Endometrium (tissue), 2 donors: ENCODE results near the gene AGMO.
A peak's percentile ranks its signal among the peaks of the same experiment; 100 is the strongest.

ENCODE experiments used
- FAIRE-seq: peaks from 2 replicates; lab custom pipeline; 2012; peaks lifted over from hg19 to GRCh38; lab: Jason Lieb, UNC
- donor health status: control.
- donor health status: control.

The AGMO gene

DNA sequence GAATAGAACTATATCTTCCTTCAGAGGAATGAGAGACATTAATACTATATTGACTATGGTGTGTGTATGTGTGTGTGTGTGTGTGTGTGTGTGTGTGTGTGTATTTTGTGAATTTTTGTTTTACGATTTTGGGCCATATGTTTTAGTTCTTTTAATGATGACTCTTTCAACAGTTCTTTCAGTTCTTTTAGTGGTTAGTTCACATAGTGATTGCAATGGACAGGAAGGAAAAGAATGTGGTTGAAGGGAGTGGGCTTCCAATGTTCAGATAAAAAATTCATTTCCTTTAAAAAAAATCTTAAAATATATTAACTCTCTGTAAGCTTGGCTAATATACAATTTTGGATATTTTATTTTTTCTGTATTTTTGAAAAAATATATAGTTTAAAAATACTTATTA, 343.6 kb downstream of the AGMO start:
- FAIRE-seq, result no peak

GRCh38 chr7:15215616-15216015, 346.2 kb downstream of the AGMO start:
- FAIRE-seq, result no peak

DNA sequence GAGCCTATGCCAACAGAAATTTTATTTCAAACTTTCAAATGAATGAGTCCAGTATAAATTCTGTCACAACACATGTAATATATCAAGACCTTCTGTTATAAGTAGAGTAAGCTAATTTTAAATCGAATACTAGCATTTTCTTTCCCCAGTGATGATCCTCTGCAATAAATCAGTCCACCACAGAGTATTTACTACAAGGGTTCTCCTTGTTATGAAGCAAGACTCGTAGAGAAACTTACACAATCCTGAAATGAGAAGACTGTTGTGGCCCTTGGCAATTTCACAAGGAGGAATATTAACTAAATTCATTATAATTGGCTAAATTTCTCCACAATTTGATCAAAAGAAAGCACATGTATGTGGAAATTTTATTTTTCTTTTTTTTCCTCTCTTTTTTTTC, 346.8 kb downstream of the AGMO start:
- no peak for FAIRE-seq

DNA sequence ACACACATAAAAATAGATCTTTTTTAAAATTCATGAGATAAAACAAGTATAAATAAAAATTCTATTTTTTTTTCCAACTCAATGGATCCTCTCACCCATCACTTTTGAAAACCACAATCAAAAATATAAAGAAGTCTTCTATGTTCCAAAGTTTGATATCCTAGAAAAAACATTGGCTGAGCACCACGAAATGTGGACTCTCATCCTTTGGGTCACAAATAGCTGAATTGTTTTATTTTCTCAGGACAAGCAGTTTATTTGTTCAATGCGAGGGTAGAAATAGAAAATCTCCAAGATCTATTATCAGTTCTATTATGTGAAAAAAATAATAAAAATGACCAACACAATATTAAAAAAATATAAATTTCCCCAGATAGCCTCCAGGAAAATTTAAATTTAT, 348.7 kb downstream of the AGMO start:
- FAIRE-seq, result no peak

- FAIRE-seq, result peak; percentile 98
Measured at GRCh38 chr7:15209429-15209828, 352.4 kb downstream of the AGMO start.

GRCh38 chr7:15204421-15204820, 357.4 kb downstream of the AGMO start:
- FAIRE-seq, result no peak

DNA sequence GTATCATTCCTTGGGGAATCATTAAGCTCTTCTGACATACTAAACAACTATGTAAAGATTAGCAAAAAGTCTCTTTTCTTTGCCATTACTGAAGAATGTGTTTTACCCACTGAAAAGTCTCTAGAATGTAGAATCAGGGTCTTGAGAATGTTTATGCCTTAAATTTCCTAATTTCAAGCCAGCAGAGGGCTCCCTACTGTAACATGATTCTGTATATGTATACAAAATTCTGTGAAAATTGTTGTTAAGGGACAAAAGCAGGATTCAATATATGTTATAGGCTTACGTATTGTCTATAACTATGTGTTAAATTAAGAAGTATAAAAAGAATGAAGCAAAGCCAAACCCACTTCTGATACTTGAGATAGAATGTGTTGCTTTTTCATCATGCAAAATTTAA, 362.3 kb downstream of the AGMO start:
- peak; percentile 37 for FAIRE-seq

DNA sequence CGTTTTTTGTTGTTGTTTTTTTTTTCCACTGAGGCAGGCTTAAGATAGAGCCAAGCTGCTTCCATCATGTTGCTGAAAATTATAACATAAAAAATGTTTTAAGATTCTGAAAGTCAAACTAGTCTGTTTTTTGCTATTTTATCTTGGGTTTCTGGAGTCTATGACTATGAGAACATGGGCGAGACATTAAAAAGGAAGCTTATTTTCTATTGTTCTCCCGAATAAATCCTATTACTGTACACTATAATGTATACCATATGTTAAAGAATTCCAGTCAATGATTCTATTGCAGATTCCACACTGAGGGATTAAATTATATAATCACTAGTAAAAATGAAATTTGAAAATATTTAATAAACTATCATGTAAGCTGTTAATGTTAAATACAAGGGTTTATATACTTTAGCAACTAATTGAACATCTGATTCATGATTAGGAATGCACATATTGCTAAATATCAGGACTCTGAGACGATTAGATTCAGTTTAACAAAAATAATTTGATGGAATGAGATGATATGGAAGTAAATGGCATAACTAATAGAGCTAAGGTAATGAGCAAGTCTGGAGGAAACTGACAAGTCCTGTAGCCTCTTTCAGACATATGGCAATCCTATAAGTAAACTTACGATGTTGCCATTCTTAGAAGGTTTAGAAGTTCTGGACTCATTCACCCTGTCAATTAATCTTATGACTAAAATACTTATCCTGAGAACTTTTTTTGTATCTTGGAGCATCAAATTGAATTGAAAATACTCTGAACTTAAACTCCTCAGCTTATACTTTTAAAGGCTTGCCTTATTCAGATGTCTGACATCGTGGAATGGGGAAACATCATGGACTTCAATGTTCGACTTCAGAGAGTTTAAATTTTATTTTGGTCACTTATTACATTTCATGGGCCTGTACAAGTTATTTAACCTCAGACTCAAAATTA, 364.5 kb downstream of the AGMO start:
- no peak for FAIRE-seq

GRCh38 chr7:15178065-15178464, 383.8 kb downstream of the AGMO start:
- no peak for FAIRE-seq

DNA sequence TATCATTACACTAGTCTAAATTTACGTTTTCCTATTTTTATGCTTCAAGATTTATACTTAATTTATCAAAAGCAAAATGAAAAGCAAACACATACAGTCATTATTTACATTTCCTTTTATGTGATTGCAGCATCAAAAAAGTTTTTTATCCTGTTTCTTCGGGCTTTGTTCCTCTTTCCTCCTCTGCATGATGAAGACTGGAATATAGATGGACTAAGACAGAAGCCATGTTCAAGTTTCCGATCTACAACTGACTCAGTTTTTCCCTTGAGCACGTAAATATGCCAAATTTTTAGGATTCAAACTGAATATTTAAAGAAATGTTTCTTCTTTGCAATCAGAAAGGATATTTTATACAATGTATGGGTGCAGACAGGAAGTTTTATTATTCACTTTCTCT, 385.7 kb downstream of the AGMO start:
- FAIRE-seq, result no peak

- FAIRE-seq, result no peak
Measured at GRCh38 chr7:15175152-15175551, 386.7 kb downstream of the AGMO start.

- FAIRE-seq, result no peak
Measured at GRCh38 chr7:15174485-15174884, 387.3 kb downstream of the AGMO start.

DNA sequence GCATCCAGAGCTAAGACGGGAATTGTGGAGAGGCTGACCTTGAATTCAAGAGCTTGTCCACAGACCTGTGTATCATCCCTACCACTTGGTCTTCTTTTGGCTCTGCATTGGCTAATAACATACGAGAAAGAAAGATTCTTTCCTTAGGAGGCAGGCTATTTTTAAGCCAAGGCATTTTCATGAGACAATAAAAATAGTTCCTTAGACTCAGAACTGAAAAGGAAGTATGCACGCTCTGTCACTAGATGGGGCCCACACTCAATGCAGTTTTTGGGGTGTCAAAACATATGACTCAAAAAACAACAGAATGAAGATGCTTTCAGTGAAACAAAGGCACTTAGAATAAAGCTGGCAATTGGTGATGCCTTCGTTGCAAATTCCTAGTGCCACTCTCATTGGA, 393.3 kb downstream of the AGMO start:
- FAIRE-seq, result no peak

- no peak for FAIRE-seq
Measured at GRCh38 chr7:15167912-15168311, 393.9 kb downstream of the AGMO start.

DNA sequence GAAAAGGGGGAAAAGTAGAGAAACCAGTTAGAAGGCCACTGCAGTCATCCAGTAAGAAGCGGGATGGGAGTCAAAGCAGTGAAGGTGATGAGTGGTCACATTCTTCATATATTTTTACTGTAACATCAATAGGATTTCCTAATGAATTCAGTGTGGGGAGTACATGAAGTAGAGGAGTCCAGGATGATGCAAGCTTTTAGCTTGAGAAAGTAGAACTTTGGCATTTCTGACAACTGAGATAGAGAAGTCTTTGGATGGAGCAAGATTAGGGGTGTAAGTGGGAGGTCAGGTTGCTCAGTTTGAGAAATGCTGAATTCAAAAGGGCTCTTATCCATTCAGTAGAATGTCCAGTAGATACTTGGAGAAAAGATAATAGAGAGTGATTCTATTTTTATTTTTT, 395.2 kb downstream of the AGMO start:
- FAIRE-seq, result no peak

DNA sequence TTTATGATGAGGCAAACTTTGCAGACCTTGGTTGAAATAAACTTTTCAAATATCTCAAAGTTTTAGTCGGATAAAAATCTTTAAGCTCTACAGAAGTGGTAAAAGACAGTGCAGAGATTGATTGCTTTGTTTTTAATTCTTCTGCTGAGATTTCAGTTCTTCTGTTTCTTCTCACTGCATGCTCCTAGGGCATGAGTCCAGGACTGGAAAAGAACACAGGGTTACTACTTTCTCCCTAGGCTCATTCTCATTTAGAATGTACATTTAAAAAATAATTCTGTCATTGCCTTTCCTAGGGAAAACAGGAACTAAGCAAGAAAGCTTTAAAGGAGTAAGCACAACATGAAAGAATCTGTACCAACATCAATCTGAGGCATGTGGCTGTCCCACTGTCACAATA, 402.6 kb downstream of the AGMO start:
- FAIRE-seq, result peak; percentile 93

- FAIRE-seq, result no peak
Measured at GRCh38 chr7:15158141-15158810, 403.5 kb downstream of the AGMO start.
